Hair follicular keratinocyte (primary cell): ENCODE data around the gene ALB. TPM values are rescaled to one million over a fixed set of nuclear protein-coding genes. Genes with fewer than 3 reads are reported as not detected.

Experiments used
- total RNA-seq: library from RNA; depleted of rRNA; stranded (reverse); fragments of >200 nt; gene quantifications from 2 replicates; pipeline ENCODE4 v1.2.3, GENCODE V29; 2015

The ALB gene
- total RNA-seq, result not detected in 2 replicates

GRCh38 chr4:73404042-73404441 lies at the start of gene ALB:
Gene ALB, plus strand, starts transcription at chr4:73404287. Its CDS starts 41 bp downstream, at chr4:73404328.

GRCh38 chr4:73435984-73436383 lies 31.9 kb downstream of the ALB start, which contains the start of gene AFP:
Gene AFP, plus strand, starts transcription at chr4:73436221. Its CDS starts 42 bp downstream, at chr4:73436263.

Other genes with a start within 250 kb of the ALB start
- 29.0 and 32.3 TPM in 2 replicates for gene ANKRD17, start 145.5 kb upstream of the ALB start, total RNA-seq
- not detected in 2 replicates for gene AFP, start 31.9 kb downstream of the ALB start, total RNA-seq
- not detected in 2 replicates for gene AFM, start 77.5 kb downstream of the ALB start, total RNA-seq
- gene RASSF6, start 216.1 kb downstream of the ALB start, total RNA-seq, result 7.4 and 7.5 TPM in 2 replicates